HepG2 (cell line): ENCODE results near the gene SPAG8. TPM values are rescaled to one million over a fixed set of nuclear protein-coding genes. Genes with fewer than 3 reads are reported as not detected.

Source experiments
- ATAC-seq: fragments of 200-7000 bp; cut with Tn5 transposase; 3 replicates; pipeline ENCODE4 v1.9.1; 2020; ENCODE audit warnings: mild to moderate bottlenecking, moderate library complexity
- BruUV-seq: library from RNA; stranded (reverse); fragments of 400-500 nt; replicated peaks from 2 replicates; lab custom pipeline; 2021; lab: Mats Ljungman, UMichigan
- CTCF ChIA-PET: fragments of 300-600 bp; formaldehyde crosslinking; extraction: SDS; loops from one replicate; lab custom pipeline; 2021; ENCODE audit warnings: low total read pairs, inconsistent platforms, low intra/inter-chr PET ratio; lab: Yijun Ruan, JAX
- POLR2A ChIA-PET: fragments of 350-600 bp; sonication (Branson Sonifier 250); formaldehyde crosslinking; loops from one replicate; lab custom pipeline; 2020; ENCODE audit warnings: antibody characterized with exemption, inconsistent platforms; lab: Yijun Ruan, JAX
- DNase-seq: peaks from one replicate; pipeline ENCODE4 v3.0.0-alpha.2; 2015; ENCODE audit warnings: low spot score
- FAIRE-seq: peaks from 3 replicates; lab custom pipeline; 2011; peaks lifted over from hg19 to GRCh38; lab: Jason Lieb, UNC
- H2AFZ ChIP-seq: one replicate; pipeline ENCODE4 v1.6.1; 2011; ENCODE audit warnings: low read length, inconsistent platforms
- H3K27ac ChIP-seq: fragments of 300-600 bp; 3 replicates; pipeline ENCODE4 v1.8.0; 2011; ENCODE audit warnings: mixed run types, mild to moderate bottlenecking, mixed read lengths, low read length, inconsistent platforms; ENCODE audit not compliant: insufficient read depth; ENCODE audit errors: extremely low read length
- H3K27me3 ChIP-seq, 2 experiments: fragments of 200-600 bp in 1 of 2; 2 replicates in 1 of 2; 3 replicates in 1 of 2; pipeline versions ENCODE4 v1.6.0 to v1.8.0; 2011; ENCODE audit warnings: low read length in 2 of 2, mild to moderate bottlenecking in 2 of 2, moderate library complexity in 2 of 2, inconsistent platforms in 1 of 2; ENCODE audit not compliant: insufficient read depth in 2 of 2, control insufficient read depth in 1 of 2
- H3K36me3 ChIP-seq, 2 experiments: fragments of 200-600 bp in 1 of 2; replicated peaks in 1 of 2; 2 replicates in 1 of 2; 3 replicates in 1 of 2; pipeline versions ENCODE4 v1.5.1 to v1.8.0; 2011; ENCODE audit warnings: low read length in 2 of 2, inconsistent platforms in 1 of 2; ENCODE audit not compliant: insufficient read depth in 2 of 2, control insufficient read depth in 1 of 2
- H3K4me1 ChIP-seq: 2 replicates; pipeline ENCODE4 v1.5.1; 2012; ENCODE audit warnings: low read length, inconsistent platforms; ENCODE audit not compliant: insufficient read depth
- H3K4me2 ChIP-seq: 2 replicates; pipeline ENCODE4 v1.6.0; 2011; ENCODE audit warnings: low read depth, low read length, inconsistent platforms
- H3K4me3 ChIP-seq, 3 experiments: fragments of 200-600 bp in 1 of 3; sonication (generic), shearing (Covaris generic) in 1 of 3; replicated peaks in 1 of 3; 2 replicates each; pipeline ENCODE4 v1.5.1; 2011 to 2016; ENCODE audit warnings: low read length in 3 of 3, inconsistent platforms in 2 of 3, low read depth in 2 of 3, mild to moderate bottlenecking in 2 of 3, control low read depth in 1 of 3, mixed read lengths in 1 of 3; ENCODE audit not compliant: insufficient read depth in 1 of 3
- H3K79me2 ChIP-seq: one replicate; pipeline ENCODE4 v1.6.1; 2011; ENCODE audit warnings: low read length, inconsistent platforms; ENCODE audit not compliant: insufficient read depth
- H3K9ac ChIP-seq: 2 replicates; pipeline ENCODE4 v1.6.0; 2011; ENCODE audit warnings: mild to moderate bottlenecking, low read depth, low read length, inconsistent platforms; ENCODE audit not compliant: insufficient read depth
- H3K9me3 ChIP-seq: 2 replicates; pipeline ENCODE4 v1.5.1; 2012; ENCODE audit warnings: mild to moderate bottlenecking, low read length
- H4K20me1 ChIP-seq: 2 replicates; pipeline ENCODE4 v1.6.0; 2011; ENCODE audit warnings: inconsistent platforms, mild to moderate bottlenecking, low read length, moderate library complexity; ENCODE audit not compliant: insufficient read depth
- CEBPZ ChIP-seq: IDR thresholded peaks from 2 replicates; pipeline ENCODE4 v1.6.1; 2012; ENCODE audit warnings: low read length, improper control_type of control experiment
- FOSL2 ChIP-seq: sonication (generic); formaldehyde crosslinking; IDR thresholded peaks from 2 replicates; pipeline ENCODE4 v1.4.0; 2020; ENCODE audit warnings: missing genetic modification reagents
- MAFK ChIP-seq, 2 experiments: IDR thresholded peaks in 1 of 2; conservative IDR thresholded peaks in 1 of 2; 2 replicates each; pipeline ENCODE4 v1.6.1; 2011; ENCODE audit warnings: improper control_type of control experiment in 2 of 2, low read length in 2 of 2
- NFE2L2 ChIP-seq: fragments of 150-350 bp; IDR thresholded peaks from 2 replicates; pipeline ENCODE4 v1.6.1; 2014; ENCODE audit warnings: low read length
- SMYD3 ChIP-seq: sonication (generic); formaldehyde crosslinking; IDR thresholded peaks from 2 replicates; pipeline ENCODE4 v1.8.1; 2023; ENCODE audit warnings: mild to moderate bottlenecking, missing genetic modification reagents
- XBP1 ChIP-seq: sonication (generic); formaldehyde crosslinking; IDR thresholded peaks from 2 replicates; pipeline ENCODE4 v1.5.0; 2020; ENCODE audit warnings: missing genetic modification reagents
- ZNF317 ChIP-seq: sonication (generic); formaldehyde crosslinking; IDR thresholded peaks from 2 replicates; pipeline ENCODE4 v1.5.0; 2020; ENCODE audit warnings: mild to moderate bottlenecking, missing genetic modification reagents
- WGBS: methylation state at CpG from one replicate; pipeline ENCODE4 v1.1.6; 2017; ENCODE audit warnings: low lambda C conversion rate; 5-methylcytosine and 5-hydroxymethylcytosine counted together
- in situ Hi-C: cut with HindIII; loops from 2 replicates; pipeline ENCODE4 v1.10.0; 2017; ENCODE audit warnings: low pct_unique_long_range_greater_than_20kb; ENCODE audit not compliant: extremely low pct_ligation_motif_present
- intact Hi-C: fragments of 100-400 bp; cut with micrococcal nuclease; formaldehyde crosslinking; loops from one replicate; pipeline ENCODE4 v1.10.0; 2022; ENCODE audit not compliant: unreplicated experiment
- polyA plus RNA-seq, 8 experiments: library from polyadenylated mRNA; depleted of rRNA in 3 of 8; stranded (reverse) in 7 of 8; unstranded in 1 of 8; fragments of >200 nt; fragmentation: Illumina TruSeq in 4 of 8; extraction: Trizol in 4 of 8; gene quantifications; 2 replicates each; pipeline versions ENCODE4 v1.2.1 to v1.2.3, GENCODE V29; 2011 to 2016; ENCODE audit warnings: low read depth in 4 of 8, missing spikeins in 1 of 8, mixed read lengths in 1 of 8; ENCODE audit not compliant: insufficient read depth in 1 of 8
- total RNA-seq, 5 experiments: library from RNA; depleted of rRNA; stranded (reverse); fragments of >200 nt; fragmentation: Illumina TruSeq; extraction: Trizol; gene quantifications; 2 replicates each; pipeline ENCODE4 v1.2.3, GENCODE V29; 2016; ENCODE audit warnings: low read depth in 1 of 5
- TF ChIP-seq, protein P1 (sequence below): sonication (generic); formaldehyde crosslinking; IDR thresholded peaks from 2 replicates; pipeline ENCODE4 v1.5.0; 2020; ENCODE audit warnings: mild to moderate bottlenecking, missing genetic modification reagents

SPAG8 gene
- total and polyA plus RNA-seq, 2 of the 13 experiments (the other 11 are each of a cell fraction or from before 2014, with no cell fraction given) = 0.18 to 0.27 TPM

GRCh38 chr9:35800530-35800929, 11.5 kb downstream of the SPAG8 start:
- H4K20me1 ChIP-seq = no peaks in the 10 kb centered on the region
- intact Hi-C loops (no loop called here), in situ Hi-C loops (no loop called here)
- no peak overlapping the region for H2AFZ ChIP-seq
- peak overlapping the region; percentile 59 for H3K4me2 ChIP-seq
- peaks cover 27% of the 10 kb centered on the region for H3K4me1 ChIP-seq
- POLR2A ChIA-PET = interaction anchor here (0.7 to 2.4 kb wide), 3 partner anchors 11 to 120 kb away, joined by 3 to 13 read pairs (median 3); partner anchors contain the start of genes HINT2 and SPAG8
- 94% methylated on average over 7 of the region's 7 CpGs for WGBS
- TF ChIP-seq, protein P1, sequence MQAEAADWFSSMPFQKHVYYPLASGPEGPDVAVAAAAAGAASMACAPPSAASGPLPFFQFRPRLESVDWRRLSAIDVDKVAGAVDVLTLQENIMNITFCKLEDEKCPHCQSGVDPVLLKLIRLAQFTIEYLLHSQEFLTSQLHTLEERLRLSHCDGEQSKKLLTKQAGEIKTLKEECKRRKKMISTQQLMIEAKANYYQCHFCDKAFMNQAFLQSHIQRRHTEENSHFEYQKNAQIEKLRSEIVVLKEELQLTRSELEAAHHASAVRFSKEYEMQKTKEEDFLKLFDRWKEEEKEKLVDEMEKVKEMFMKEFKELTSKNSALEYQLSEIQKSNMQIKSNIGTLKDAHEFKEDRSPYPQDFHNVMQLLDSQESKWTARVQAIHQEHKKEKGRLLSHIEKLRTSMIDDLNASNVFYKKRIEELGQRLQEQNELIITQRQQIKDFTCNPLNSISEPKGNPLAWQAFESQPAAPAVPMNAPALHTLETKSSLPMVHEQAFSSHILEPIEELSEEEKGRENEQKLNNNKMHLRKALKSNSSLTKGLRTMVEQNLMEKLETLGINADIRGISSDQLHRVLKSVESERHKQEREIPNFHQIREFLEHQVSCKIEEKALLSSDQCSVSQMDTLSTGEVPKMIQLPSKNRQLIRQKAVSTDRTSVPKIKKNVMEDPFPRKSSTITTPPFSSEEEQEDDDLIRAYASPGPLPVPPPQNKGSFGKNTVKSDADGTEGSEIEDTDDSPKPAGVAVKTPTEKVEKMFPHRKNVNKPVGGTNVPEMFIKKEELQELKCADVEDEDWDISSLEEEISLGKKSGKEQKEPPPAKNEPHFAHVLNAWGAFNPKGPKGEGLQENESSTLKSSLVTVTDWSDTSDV (CRISPR knock-in tag) = 0 out of 2 replicates have a peak, but pooled peaks have one; percentile 39
- no peak for TF ChIP-seq XBP1 (CRISPR knock-in tag)
- H3K27me3 ChIP-seq = no peaks in the 10 kb centered on the region
- H3K9me3 ChIP-seq = no peaks in the 10 kb centered on the region
- peak; percentile 14; the same call in 2 of the 3 replicates for ATAC-seq
- H3K36me3 ChIP-seq = peaks cover 0 to 2% of the 10 kb centered on the region in 2 experiments; a peak in 2 of 5 replicates
- H3K27ac ChIP-seq = peak overlapping the region; percentile 69
- CTCF ChIA-PET = no interaction called here
- no peak overlapping the region for H3K9ac ChIP-seq
- no peaks in the 10 kb centered on the region for H3K79me2 ChIP-seq
- DNase-seq = no peak
- FAIRE-seq = no peak
- no peak overlapping the region for H3K4me3 ChIP-seq
- BruUV-seq = no TSS peak

DNA sequence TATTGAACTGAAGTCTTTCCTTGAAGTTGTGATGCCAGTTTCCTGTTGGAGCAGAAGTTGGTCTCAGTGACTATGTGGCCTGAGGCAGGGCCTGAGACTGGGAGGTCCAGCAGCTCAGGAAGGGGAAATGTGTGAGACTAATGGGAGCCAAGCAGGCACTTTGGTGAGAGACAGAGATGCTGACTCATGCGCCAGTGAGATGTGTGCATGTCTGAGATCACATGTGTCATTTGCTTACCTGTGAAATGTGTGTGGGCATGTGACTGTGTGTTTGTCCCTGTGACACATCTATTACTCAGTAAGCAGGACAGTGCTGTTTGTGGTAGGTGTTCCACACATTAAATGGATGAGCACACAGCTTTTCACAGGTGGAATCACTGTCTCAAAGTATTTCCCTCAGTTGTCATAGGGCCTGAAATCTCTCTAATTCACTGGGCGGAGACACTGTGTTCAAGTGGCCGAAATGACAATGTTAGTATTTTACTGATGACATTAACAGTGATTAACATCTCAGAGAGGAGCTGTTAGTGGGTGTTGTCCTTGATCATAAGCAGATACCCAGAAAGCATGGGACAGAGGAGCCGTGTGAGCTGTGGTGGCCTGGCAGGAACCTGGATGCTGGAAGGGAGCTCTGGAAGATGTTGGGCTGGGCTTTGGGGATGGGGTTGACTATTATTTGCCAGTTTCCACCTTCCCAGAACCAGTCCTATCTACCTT, 13.2 kb downstream of the SPAG8 start:
- H2AFZ ChIP-seq = no peak overlapping the region
- peak; percentile 25 for DNase-seq
- ATAC-seq = no peak
- no peak overlapping the region for H3K4me2 ChIP-seq
- ChIA-PET CTCF (no interaction called here), POLR2A (interaction anchor here (1.1 to 1.3 kb wide), 2 partner anchors 13 to 16 kb away, joined by 3 to 4 read pairs; partner anchors contain the start of genes HINT2 and SPAG8)
- intact Hi-C loops (no loop called here), in situ Hi-C loops (no loop called here)
- H4K20me1 ChIP-seq = no peaks in the 10 kb centered on the region
- H3K9me3 ChIP-seq = no peaks in the 10 kb centered on the region
- peaks cover 0 to 2% of the 10 kb centered on the region in 2 experiments; a peak in 1 of 5 replicates for H3K36me3 ChIP-seq
- peaks cover 27% of the 10 kb centered on the region for H3K4me1 ChIP-seq
- no peak overlapping the region for H3K4me3 ChIP-seq
- no peaks in the 10 kb centered on the region for H3K79me2 ChIP-seq
- no peaks in the 10 kb centered on the region for H3K27me3 ChIP-seq
- H3K27ac ChIP-seq = no peak overlapping the region
- FAIRE-seq = no peak
- H3K9ac ChIP-seq = no peak overlapping the region
- WGBS = 100% methylated on average over 4 of the region's 4 CpGs
- no TSS peak for BruUV-seq
- TF ChIP-seq FOSL2 (CRISPR knock-in tag) = peak; percentile 26; the same call in 1 of the 2 replicates
- TF ChIP-seq MAFK (conservative IDR thresholded peaks at IDR 0.05 in 1 of 2, IDR thresholded peaks at IDR 0.05 in 1 of 2; ENCODE audit: low read length in 2 of 2) = peak; percentile 27 to 34; a peak in 2 of 4 replicates
- no peak for TF ChIP-seq ZNF317 (CRISPR knock-in tag)
- peak; percentile 40; the same call in 1 of the 2 replicates for TF ChIP-seq NFE2L2
- TF ChIP-seq CEBPZ = no peak
- no peak for TF ChIP-seq SMYD3
